Measurements from ENCODE around the gene SP100. TPM values are rescaled to one million over a fixed set of nuclear protein-coding genes. Genes with fewer than 3 reads are reported as not detected.
"Not testable (repeated sequence)": the region's sequence is repeated elsewhere in the genome, so short reads cannot be mapped to it uniquely, and the experiment has no call there.

SP100 gene
- total and polyA plus RNA-seq, 2 donors, result 69.2 to 97.7 TPM

DNA sequence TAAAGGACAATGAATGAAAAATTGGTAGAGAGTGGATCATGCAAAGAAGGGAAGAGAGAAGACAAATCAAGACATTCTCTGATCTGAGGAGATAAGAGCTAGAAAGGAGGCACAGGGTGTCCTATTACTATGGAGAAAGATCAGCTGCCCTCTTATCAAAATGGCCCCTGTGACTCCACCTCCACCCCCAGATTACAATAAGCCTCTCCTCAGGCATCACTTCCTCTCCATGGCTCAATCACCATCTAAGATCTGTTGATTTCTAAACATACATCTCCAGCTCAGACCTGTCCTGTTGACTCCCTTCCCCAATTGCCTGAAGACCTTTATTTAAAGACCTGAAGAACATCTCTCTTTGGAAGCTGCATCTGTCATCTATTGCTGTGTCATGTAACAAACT is 43.2 kb downstream of the SP100 start:
- Histone ChIP-seq H3K9me3 (ENCODE audit: control insufficient read depth in 2 of 2, insufficient read depth in 1 of 2, low read length in 1 of 2) (no peaks in the 10 kb centered on the region), H3K27ac (ENCODE audit: low read depth in 1 of 2, low read length in 1 of 2) (no peak overlapping the region), H3K27me3 (ENCODE audit: control insufficient read depth in 2 of 2, insufficient read depth in 1 of 2, low read length in 1 of 2) (no peaks in the 10 kb centered on the region), H3K4me1 (ENCODE audit: control insufficient read depth in 2 of 2, insufficient read depth in 2 of 2, low read length in 2 of 2) (peaks cover 0 to 6% of the 10 kb centered on the region in 2 donors), H3K4me3 (ENCODE audit: low read length in 2 of 2) (no peak overlapping the region), H3K36me3 (ENCODE audit: control insufficient read depth in 2 of 2, insufficient read depth in 2 of 2, low read length in 1 of 2) (peaks cover 33 to 55% of the 10 kb centered on the region in 2 donors)
- DNase-seq (ENCODE audit: low read depth in 6 of 9, low spot score in 9 of 9), result no peak

DNA sequence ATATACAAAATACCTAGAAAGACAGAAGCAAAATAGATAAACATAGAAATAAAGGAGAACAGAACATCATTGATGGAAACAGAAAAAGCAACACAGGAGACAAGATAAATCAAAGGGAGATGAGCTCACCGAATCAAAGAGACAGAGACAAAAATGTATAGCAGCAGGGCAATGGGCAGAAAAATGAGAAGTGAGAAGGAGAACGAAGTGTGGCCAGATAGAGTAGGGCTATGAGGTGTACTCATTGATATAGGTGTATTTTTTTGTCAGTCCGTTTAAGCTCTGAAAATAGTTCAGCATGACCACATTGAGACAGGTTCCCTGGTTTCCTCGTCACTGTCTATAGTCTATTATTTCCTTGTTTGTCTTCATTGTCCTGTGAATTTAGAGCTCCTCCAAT is 55.1 kb downstream of the SP100 start:
- Histone ChIP-seq H3K36me3 (ENCODE audit: control insufficient read depth in 2 of 2, insufficient read depth in 2 of 2, low read length in 1 of 2) (peaks cover 14 to 53% of the 10 kb centered on the region in 2 donors), H3K9me3 (ENCODE audit: control insufficient read depth in 2 of 2, insufficient read depth in 1 of 2, low read length in 1 of 2) (no peaks in the 10 kb centered on the region), H3K27me3 (ENCODE audit: control insufficient read depth in 2 of 2, insufficient read depth in 1 of 2, low read length in 1 of 2) (no peaks in the 10 kb centered on the region), H3K4me3 (ENCODE audit: low read length in 2 of 2) (no peak overlapping the region), H3K27ac (ENCODE audit: low read depth in 1 of 2, low read length in 1 of 2) (no peak overlapping the region), H3K4me1 (ENCODE audit: control insufficient read depth in 2 of 2, insufficient read depth in 2 of 2, low read length in 2 of 2) (peaks cover 3 to 6% of the 10 kb centered on the region in 2 donors)
- no peak for DNase-seq (ENCODE audit: low read depth in 6 of 9, low spot score in 9 of 9)
- 97% methylated on average over 4 of the region's 4 CpGs for WGBS

DNA sequence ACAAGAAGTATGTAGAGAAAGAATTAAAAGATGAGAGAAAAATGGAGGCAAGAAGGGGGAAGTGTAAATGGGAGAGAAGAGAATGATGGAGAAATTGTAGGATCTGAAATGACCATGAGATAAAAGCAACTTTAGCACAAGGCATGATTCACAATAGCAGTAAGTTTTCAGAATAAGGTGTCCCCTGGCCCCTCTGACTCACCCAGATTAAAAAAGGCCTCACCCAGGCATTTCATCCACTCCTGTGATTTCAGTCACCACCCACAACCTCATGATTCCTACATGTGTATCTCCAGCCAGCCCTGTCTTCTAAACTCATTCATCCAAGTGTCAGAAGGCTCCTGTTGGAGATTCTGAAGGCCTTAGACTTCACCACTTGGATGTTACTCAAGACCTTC is 56.6 kb downstream of the SP100 start:
- H3K27ac ChIP-seq (ENCODE audit: low read depth in 1 of 2, low read length in 1 of 2), result no peak overlapping the region
- no peak overlapping the region for H3K4me3 ChIP-seq (ENCODE audit: low read length in 2 of 2)
- H3K27me3 ChIP-seq (ENCODE audit: control insufficient read depth in 2 of 2, insufficient read depth in 1 of 2, low read length in 1 of 2), result no peaks in the 10 kb centered on the region
- no peak for DNase-seq (ENCODE audit: low read depth in 6 of 9, low spot score in 9 of 9)
- no peaks in the 10 kb centered on the region for H3K9me3 ChIP-seq (ENCODE audit: control insufficient read depth in 2 of 2, insufficient read depth in 1 of 2, low read length in 1 of 2)
- peaks cover 3 to 6% of the 10 kb centered on the region in 2 donors for H3K4me1 ChIP-seq (ENCODE audit: control insufficient read depth in 2 of 2, insufficient read depth in 2 of 2, low read length in 2 of 2)
- peaks cover 7 to 42% of the 10 kb centered on the region in 2 donors for H3K36me3 ChIP-seq (ENCODE audit: control insufficient read depth in 2 of 2, insufficient read depth in 2 of 2, low read length in 1 of 2)

DNA sequence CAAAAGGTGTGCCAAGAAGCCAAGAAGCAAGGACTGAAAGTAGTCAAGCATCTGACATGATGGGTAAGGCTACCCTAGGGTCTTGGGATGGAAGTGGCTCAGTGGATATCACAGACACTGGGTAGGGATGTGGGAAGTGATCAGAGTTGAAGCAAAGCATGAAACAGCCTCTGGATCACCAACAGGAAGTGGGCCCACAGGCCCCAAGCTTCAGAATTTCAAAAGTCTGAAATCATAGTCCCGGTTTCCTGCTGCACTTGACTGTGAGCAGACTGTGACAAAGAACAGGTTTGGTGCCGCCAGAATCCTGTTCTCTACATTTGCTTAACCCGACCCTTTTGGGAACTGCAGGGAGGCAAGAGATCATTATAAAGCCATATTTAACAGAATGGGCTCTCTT is 57.4 kb downstream of the SP100 start:
- DNase-seq (ENCODE audit: low read depth in 6 of 9, low spot score in 9 of 9), result peak in 5 of 9 donors; percentile 17 to 66 (median 21)
- H3K4me1 ChIP-seq (ENCODE audit: control insufficient read depth in 2 of 2, insufficient read depth in 2 of 2, low read length in 2 of 2), result peaks cover 3 to 6% of the 10 kb centered on the region in 2 donors
- peaks cover 7 to 36% of the 10 kb centered on the region in 2 donors for H3K36me3 ChIP-seq (ENCODE audit: control insufficient read depth in 2 of 2, insufficient read depth in 2 of 2, low read length in 1 of 2)
- H3K27me3 ChIP-seq (ENCODE audit: control insufficient read depth in 2 of 2, insufficient read depth in 1 of 2, low read length in 1 of 2), result no peaks in the 10 kb centered on the region
- H3K4me3 ChIP-seq (ENCODE audit: low read length in 2 of 2), result no peak overlapping the region
- peak overlapping the region; percentile 39 to 48 for H3K27ac ChIP-seq (ENCODE audit: low read depth in 1 of 2, low read length in 1 of 2)
- H3K9me3 ChIP-seq (ENCODE audit: control insufficient read depth in 2 of 2, insufficient read depth in 1 of 2, low read length in 1 of 2), result no peaks in the 10 kb centered on the region
- 53% methylated on average over 3 of the region's 3 CpGs for WGBS

DNA sequence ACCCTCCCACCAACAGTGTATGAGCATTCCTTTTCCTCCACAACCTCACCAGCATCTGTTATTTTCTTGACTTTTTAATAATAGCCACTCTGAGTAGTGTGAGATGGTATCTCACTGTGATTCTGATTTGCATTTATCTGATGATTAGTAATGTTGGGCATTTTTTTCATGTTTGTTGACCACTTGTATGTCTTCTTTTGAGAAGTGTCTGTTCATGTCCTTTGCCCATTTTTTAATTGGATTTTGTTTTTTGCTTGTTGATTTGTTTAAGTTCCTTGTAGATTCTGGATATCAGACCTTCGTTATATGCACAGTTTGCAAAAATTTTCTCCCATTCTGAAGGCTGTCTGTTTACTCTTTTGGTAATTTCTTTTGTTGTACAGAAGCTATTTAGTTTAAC is 59.1 kb downstream of the SP100 start:
- Histone ChIP-seq H3K36me3 (ENCODE audit: control insufficient read depth in 2 of 2, insufficient read depth in 2 of 2, low read length in 1 of 2) (peaks cover 10 to 28% of the 10 kb centered on the region in 2 donors), H3K9me3 (ENCODE audit: control insufficient read depth in 2 of 2, insufficient read depth in 1 of 2, low read length in 1 of 2) (no peaks in the 10 kb centered on the region), H3K4me1 (ENCODE audit: control insufficient read depth in 2 of 2, insufficient read depth in 2 of 2, low read length in 2 of 2) (peaks cover 3 to 6% of the 10 kb centered on the region in 2 donors), H3K4me3 (ENCODE audit: low read length in 2 of 2) (no peak overlapping the region), H3K27me3 (ENCODE audit: control insufficient read depth in 2 of 2, insufficient read depth in 1 of 2, low read length in 1 of 2) (no peaks in the 10 kb centered on the region), H3K27ac (ENCODE audit: low read depth in 1 of 2, low read length in 1 of 2) (no peak overlapping the region)
- DNase-seq (ENCODE audit: low read depth in 6 of 9, low spot score in 9 of 9), result no peak
- 97% methylated on average over 1 of the region's 1 CpG for whole genome bisulfite sequencing

DNA sequence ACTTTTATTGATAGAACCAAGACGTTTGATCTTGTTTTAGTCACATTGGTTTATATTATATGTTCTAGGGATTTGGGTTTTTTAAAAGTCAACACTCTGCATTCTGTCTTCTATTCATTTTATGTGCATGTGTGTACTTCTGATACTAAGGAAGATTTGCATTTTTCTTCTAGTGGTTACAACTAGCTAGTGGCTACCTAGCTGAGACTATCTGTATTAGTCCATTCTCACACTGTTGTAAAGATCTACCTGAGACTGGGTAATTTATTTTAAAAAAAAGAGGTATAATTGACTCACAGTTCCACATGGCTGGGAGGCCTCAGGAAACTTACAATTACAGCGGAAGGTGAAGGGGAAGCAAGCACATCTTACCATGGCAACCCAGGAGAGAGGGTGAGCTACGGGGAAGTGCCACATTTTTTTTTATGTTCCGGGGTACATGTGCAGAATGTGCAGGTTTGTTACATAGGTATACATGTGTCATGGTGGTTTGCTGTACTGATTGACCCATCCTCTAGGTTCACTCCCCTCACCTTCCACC is 69.9 kb downstream of the SP100 start:
- no peak for DNase-seq (ENCODE audit: low read depth in 6 of 9, low spot score in 9 of 9)
- H3K4me1 ChIP-seq (ENCODE audit: control insufficient read depth in 2 of 2, insufficient read depth in 2 of 2, low read length in 2 of 2), result no peaks in the 10 kb centered on the region
- H3K9me3 ChIP-seq (ENCODE audit: control insufficient read depth in 2 of 2, insufficient read depth in 1 of 2, low read length in 1 of 2), result no peaks in the 10 kb centered on the region
- H3K4me3 ChIP-seq (ENCODE audit: low read length in 2 of 2), result no peak overlapping the region
- 84% methylated on average over 4 of the region's 4 CpGs for WGBS
- H3K27me3 ChIP-seq (ENCODE audit: control insufficient read depth in 2 of 2, insufficient read depth in 1 of 2, low read length in 1 of 2), result no peaks in the 10 kb centered on the region
- no peak overlapping the region for H3K27ac ChIP-seq (ENCODE audit: low read depth in 1 of 2, low read length in 1 of 2)
- peaks cover 3 to 5% of the 10 kb centered on the region in 2 donors for H3K36me3 ChIP-seq (ENCODE audit: control insufficient read depth in 2 of 2, insufficient read depth in 2 of 2, low read length in 1 of 2)

DNA sequence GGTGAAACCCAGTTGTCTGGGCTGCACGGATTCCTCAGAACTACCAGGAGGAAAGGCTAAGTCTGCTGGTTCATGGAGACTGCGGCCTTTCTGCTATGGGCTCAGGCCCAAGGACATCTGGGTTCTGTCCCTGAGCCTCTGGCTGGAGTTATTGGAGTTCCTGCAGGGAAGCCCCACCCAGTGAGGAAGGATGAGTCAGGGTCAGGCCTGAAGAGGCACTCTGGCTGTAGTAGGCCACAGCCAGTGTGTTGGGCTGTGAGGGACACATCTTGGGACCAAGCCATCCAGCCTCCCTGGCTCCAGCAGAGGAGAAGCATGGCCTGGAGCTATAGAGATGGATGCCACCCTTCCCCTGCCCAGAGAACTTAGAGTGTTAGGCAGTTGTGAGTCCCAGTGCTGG is 75.2 kb downstream of the SP100 start:
- not testable (repeated sequence) for DNase-seq (ENCODE audit: low read depth in 6 of 9, low spot score in 9 of 9); H3K4me3 ChIP-seq (ENCODE audit: low read length in 2 of 2); H3K9me3 ChIP-seq (ENCODE audit: control insufficient read depth in 2 of 2, insufficient read depth in 1 of 2, low read length in 1 of 2); H3K27ac ChIP-seq (ENCODE audit: low read depth in 1 of 2, low read length in 1 of 2); H3K4me1 ChIP-seq (ENCODE audit: control insufficient read depth in 2 of 2, insufficient read depth in 2 of 2, low read length in 2 of 2); H3K27me3 ChIP-seq (ENCODE audit: control insufficient read depth in 2 of 2, insufficient read depth in 1 of 2, low read length in 1 of 2)
- H3K36me3 ChIP-seq (ENCODE audit: control insufficient read depth in 2 of 2, insufficient read depth in 2 of 2, low read length in 1 of 2), result peaks cover 23 to 24% of the 10 kb centered on the region in 2 donors
- 95% methylated on average over 2 of the region's 2 CpGs for WGBS

DNA sequence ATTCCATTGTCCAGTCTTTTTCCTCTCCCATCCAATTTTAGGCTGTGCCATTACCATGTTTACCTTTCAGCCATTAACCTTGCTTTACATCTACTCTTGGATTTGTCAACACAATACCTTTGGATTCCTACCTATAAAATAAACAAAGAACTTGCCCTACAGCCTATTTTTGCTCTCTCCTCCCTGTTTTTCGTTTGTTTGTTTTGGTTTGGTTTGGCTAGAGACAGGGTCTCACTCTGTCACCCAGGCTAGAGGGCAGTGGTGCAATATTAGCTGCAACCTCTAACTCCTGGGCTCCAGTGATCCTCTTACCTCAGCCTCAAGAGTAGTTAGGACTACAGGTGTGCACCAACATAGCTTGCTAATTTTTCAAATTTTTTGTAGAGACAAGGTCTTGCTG is 76.1 kb downstream of the SP100 start:
- peaks cover 23 to 32% of the 10 kb centered on the region in 2 donors for H3K36me3 ChIP-seq (ENCODE audit: control insufficient read depth in 2 of 2, insufficient read depth in 2 of 2, low read length in 1 of 2)
- H3K27me3 ChIP-seq (ENCODE audit: control insufficient read depth in 2 of 2, insufficient read depth in 1 of 2, low read length in 1 of 2), result no peaks in the 10 kb centered on the region
- H3K27ac ChIP-seq (ENCODE audit: low read depth in 1 of 2, low read length in 1 of 2), result no peak overlapping the region
- H3K9me3 ChIP-seq (ENCODE audit: control insufficient read depth in 2 of 2, insufficient read depth in 1 of 2, low read length in 1 of 2), result no peaks in the 10 kb centered on the region
- DNase-seq (ENCODE audit: low read depth in 6 of 9, low spot score in 9 of 9), result no peak
- 92% methylated on average over 1 of the region's 1 CpG for WGBS
- no peak overlapping the region for H3K4me3 ChIP-seq (ENCODE audit: low read length in 2 of 2)
- no peaks in the 10 kb centered on the region for H3K4me1 ChIP-seq (ENCODE audit: control insufficient read depth in 2 of 2, insufficient read depth in 2 of 2, low read length in 2 of 2)

DNA sequence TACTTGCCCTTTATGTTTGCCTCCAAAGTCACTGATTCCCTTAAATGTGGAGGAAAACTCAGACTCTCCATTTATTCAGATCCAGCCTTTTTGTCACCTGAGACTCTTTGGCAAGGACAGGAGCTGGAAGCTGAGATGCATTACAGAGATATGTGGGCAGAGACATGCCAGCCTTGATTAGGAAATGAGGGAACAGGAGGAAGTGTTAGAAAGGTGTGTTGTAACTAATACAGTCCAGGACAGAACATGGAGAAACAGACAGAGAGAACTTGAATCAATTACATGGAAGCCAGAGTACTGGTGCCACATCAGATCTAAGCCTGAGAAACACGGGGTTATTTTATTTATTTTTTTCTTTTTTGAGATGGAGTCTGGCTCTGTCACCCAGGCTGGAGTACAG is 79.0 kb downstream of the SP100 start:
- WGBS, result 100% methylated on average over 1 of the region's 1 CpG

DNA sequence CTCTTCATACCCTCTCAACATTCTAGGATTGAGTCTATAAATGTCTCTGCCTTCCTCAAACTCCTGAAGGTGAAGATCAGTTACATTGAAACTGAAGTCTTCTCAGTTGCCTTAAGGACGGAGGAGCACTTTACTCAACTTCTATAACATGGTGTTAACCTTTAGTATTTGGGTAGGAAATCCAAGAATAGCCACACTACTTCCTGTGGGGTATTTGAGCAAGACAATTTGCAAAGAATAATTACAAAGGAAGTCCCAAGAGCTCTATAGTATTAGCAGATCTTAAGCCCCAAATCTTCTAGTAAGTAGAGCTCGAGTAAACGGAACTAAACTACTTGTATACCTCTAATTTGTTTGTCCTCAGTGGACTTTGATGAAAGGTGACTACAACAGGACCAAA is 80.9 kb downstream of the SP100 start:
- H3K4me1 ChIP-seq (ENCODE audit: control insufficient read depth in 2 of 2, insufficient read depth in 2 of 2, low read length in 2 of 2), result no peaks in the 10 kb centered on the region
- no peak overlapping the region for H3K4me3 ChIP-seq (ENCODE audit: low read length in 2 of 2)
- H3K27ac ChIP-seq (ENCODE audit: low read depth in 1 of 2, low read length in 1 of 2), result no peak overlapping the region
- WGBS, result 68% methylated on average over 3 of the region's 3 CpGs
- peaks cover 25 to 50% of the 10 kb centered on the region in 2 donors for H3K36me3 ChIP-seq (ENCODE audit: control insufficient read depth in 2 of 2, insufficient read depth in 2 of 2, low read length in 1 of 2)
- no peak for DNase-seq (ENCODE audit: low read depth in 6 of 9, low spot score in 9 of 9)
- H3K9me3 ChIP-seq (ENCODE audit: control insufficient read depth in 2 of 2, insufficient read depth in 1 of 2, low read length in 1 of 2), result no peaks in the 10 kb centered on the region
- H3K27me3 ChIP-seq (ENCODE audit: control insufficient read depth in 2 of 2, insufficient read depth in 1 of 2, low read length in 1 of 2), result no peaks in the 10 kb centered on the region

More for the DNA sequence above, 79.0 kb downstream of the SP100 start:
- Histone ChIP-seq H3K27me3 (ENCODE audit: control insufficient read depth in 2 of 2, insufficient read depth in 1 of 2, low read length in 1 of 2) (no peaks in the 10 kb centered on the region), H3K27ac (ENCODE audit: low read depth in 1 of 2, low read length in 1 of 2) (no peak overlapping the region), H3K36me3 (ENCODE audit: control insufficient read depth in 2 of 2, insufficient read depth in 2 of 2, low read length in 1 of 2) (peaks cover 34 to 47% of the 10 kb centered on the region in 2 donors), H3K9me3 (ENCODE audit: control insufficient read depth in 2 of 2, insufficient read depth in 1 of 2, low read length in 1 of 2) (no peaks in the 10 kb centered on the region), H3K4me3 (ENCODE audit: low read length in 2 of 2) (no peak overlapping the region), H3K4me1 (ENCODE audit: control insufficient read depth in 2 of 2, insufficient read depth in 2 of 2, low read length in 2 of 2) (no peaks in the 10 kb centered on the region)
- no peak for DNase-seq (ENCODE audit: low read depth in 6 of 9, low spot score in 9 of 9)
